Measurements from ENCODE around the gene IPO5. TPM values are rescaled to one million over a fixed set of nuclear protein-coding genes. Genes with fewer than 3 reads are reported as not detected.

The IPO5 gene
- polyA plus RNA-seq, 4 donors: 151 to 196 (median 178) TPM

GRCh38 chr13:98054301-98054700 is 100.8 kb downstream of the IPO5 start:
- DNase-seq (ENCODE audit: low read depth in 4 of 4, low spot score in 3 of 4): no peak

- DNase-seq (ENCODE audit: low read depth in 4 of 4, low spot score in 3 of 4): no peak
Measured at GRCh38 chr13:98055623-98056022, 102.1 kb downstream of the IPO5 start.

GRCh38 chr13:98056839-98057410 is 103.5 kb downstream of the IPO5 start:
- no peak for DNase-seq (ENCODE audit: low read depth in 4 of 4, low spot score in 3 of 4)

- DNase-seq (ENCODE audit: low read depth in 4 of 4, low spot score in 3 of 4): no peak
Measured at GRCh38 chr13:98059276-98059675, 105.8 kb downstream of the IPO5 start.

- DNase-seq (ENCODE audit: low read depth in 4 of 4, low spot score in 3 of 4): no peak
Measured at GRCh38 chr13:98060282-98060681, 106.8 kb downstream of the IPO5 start.

- no peak for DNase-seq (ENCODE audit: low read depth in 4 of 4, low spot score in 3 of 4)
Measured at GRCh38 chr13:98065468-98065867, 112.0 kb downstream of the IPO5 start.

- DNase-seq (ENCODE audit: low read depth in 4 of 4, low spot score in 3 of 4): no peak
Measured at GRCh38 chr13:98066636-98067035, 113.2 kb downstream of the IPO5 start.

- no peak for DNase-seq (ENCODE audit: low read depth in 4 of 4, low spot score in 3 of 4)
Measured at GRCh38 chr13:98068521-98068920, 115.0 kb downstream of the IPO5 start.

- DNase-seq (ENCODE audit: low read depth in 4 of 4, low spot score in 3 of 4): no peak
Measured at GRCh38 chr13:98069985-98070384, 116.5 kb downstream of the IPO5 start.

- no peak for DNase-seq (ENCODE audit: low read depth in 4 of 4, low spot score in 3 of 4)
Measured at GRCh38 chr13:98071316-98071715, 117.8 kb downstream of the IPO5 start.

- no peak for DNase-seq (ENCODE audit: low read depth in 4 of 4, low spot score in 3 of 4)
Measured at GRCh38 chr13:98072476-98072875, 119.0 kb downstream of the IPO5 start.

Other genes starting within 250 kb of the IPO5 start
- 100 to 1,000 TPM in 3 of 4 donors, 10 to 100 TPM in 1; 66.1 to 307 (median 241) TPM for gene FARP1, start 189.4 kb downstream of the IPO5 start, polyA plus RNA-seq (ENCODE audit: insufficient read length in 4 of 4)
- gene RNF113B, start 223.6 kb downstream of the IPO5 start, polyA plus RNA-seq (ENCODE audit: insufficient read length in 4 of 4): not detected

Measured in left renal pelvis (tissue), 4 donors.